Measurements from ENCODE around the gene TBATA. TPM values are rescaled to one million over a fixed set of nuclear protein-coding genes. Genes with fewer than 3 reads are reported as not detected.

TBATA gene
- total and polyA plus RNA-seq, 11 donors, result not detected

- ATAC-seq (no peak), DNase-seq (peak in 1 of 5 donors; percentile 37)
- Histone ChIP-seq H3K27ac (no peak overlapping the region), H3K9me3 (no peaks in the 10 kb centered on the region), H3K4me3 (no peak overlapping the region), H3K36me3 (no peaks in the 10 kb centered on the region), H3K4me1 (peaks cover 0 to 24% (median 1%) of the 10 kb centered on the region in 12 donors), H3K27me3 (no peaks in the 10 kb centered on the region)
- 79 to 85% (median 82%) methylated on average over 9 of the region's 9 CpGs for WGBS, 4 donors
- intact Hi-C loops (cut with DNase I), result no loop called here
- TF ChIP-seq POLR2A (IDR thresholded peaks at IDR 0.05) (no peak), CTCF (IDR thresholded peaks at IDR 0.05) (no peak)
Observed at GRCh38 chr10:70778267-70778924, 6.8 kb downstream of the TBATA start.

- intact Hi-C loops (cut with DNase I), result no loop called here
- peaks cover 0 to 14% (median 1%) of the 10 kb centered on the region in 12 donors for H3K4me1 ChIP-seq
- no peaks in the 10 kb centered on the region for H3K27me3 ChIP-seq
- WGBS, 4 donors, result 85 to 97% (median 93%) methylated on average over 13 to 18 of the region's 18 CpGs
- H3K36me3 ChIP-seq, result no peaks in the 10 kb centered on the region
- no peak overlapping the region for H3K4me3 ChIP-seq
- ATAC-seq (no peak), DNase-seq (no peak)
- no peak for TF ChIP-seq POLR2A (IDR thresholded peaks at IDR 0.05)
- no peaks in the 10 kb centered on the region for H3K9me3 ChIP-seq
- no peak overlapping the region for H3K27ac ChIP-seq
Observed at GRCh38 chr10:70777063-70777875, 7.9 kb downstream of the TBATA start.

- H3K36me3 ChIP-seq, result no peaks in the 10 kb centered on the region
- DNase-seq (no peak), ATAC-seq (no peak)
- no peaks in the 10 kb centered on the region for H3K9me3 ChIP-seq
- TF ChIP-seq POLR2A (IDR thresholded peaks at IDR 0.05), result no peak
- no peak for TF ChIP-seq CTCF (IDR thresholded peaks at IDR 0.05)
- no peak overlapping the region for H3K4me3 ChIP-seq
- intact Hi-C loops (cut with DNase I), result no loop called here
- peaks cover 0 to 12% (median 0%) of the 10 kb centered on the region in 12 donors for H3K4me1 ChIP-seq
- no peak overlapping the region for H3K27ac ChIP-seq
- 82 to 97% (median 95%) methylated on average over 10 to 11 of the region's 11 CpGs for WGBS, 4 donors
- no peaks in the 10 kb centered on the region for H3K27me3 ChIP-seq
Observed at GRCh38 chr10:70776455-70777005, 8.6 kb downstream of the TBATA start.

GRCh38 chr10:70775679-70776454 is 9.3 kb downstream of the TBATA start:
- no peak for TF ChIP-seq POLR2A (IDR thresholded peaks at IDR 0.05)
- DNase-seq (peak in 2 of 5 donors; percentile 9 to 54), ATAC-seq (no peak)
- no peaks in the 10 kb centered on the region for H3K9me3 ChIP-seq
- intact Hi-C loops (cut with DNase I), result no loop called here
- 88 to 93% (median 92%) methylated on average over 8 to 13 of the region's 13 CpGs for WGBS, 4 donors
- H3K27ac ChIP-seq, result no peak overlapping the region
- H3K4me1 ChIP-seq, result peaks cover 0 to 12% (median 0%) of the 10 kb centered on the region in 12 donors
- no peaks in the 10 kb centered on the region for H3K36me3 ChIP-seq
- no peak overlapping the region for H3K4me3 ChIP-seq
- H3K27me3 ChIP-seq, result no peaks in the 10 kb centered on the region

Data from heart left ventricle (tissue), 16 donors.